GM21381 (cell line): ENCODE measurements around the gene NOXA1.
"Not testable (repeated sequence)": the region's sequence is repeated elsewhere in the genome, so short reads cannot be mapped to it uniquely, and the experiment has no call there.

Experiments
- ATAC-seq: cut with Tn5 transposase; IDR thresholded peaks from one replicate; pipeline ENCODE4 v1.9.1; 2021; ENCODE audit warnings: mild to moderate bottlenecking, moderate library complexity; ENCODE audit not compliant: unreplicated experiment

Gene NOXA1, protein sequence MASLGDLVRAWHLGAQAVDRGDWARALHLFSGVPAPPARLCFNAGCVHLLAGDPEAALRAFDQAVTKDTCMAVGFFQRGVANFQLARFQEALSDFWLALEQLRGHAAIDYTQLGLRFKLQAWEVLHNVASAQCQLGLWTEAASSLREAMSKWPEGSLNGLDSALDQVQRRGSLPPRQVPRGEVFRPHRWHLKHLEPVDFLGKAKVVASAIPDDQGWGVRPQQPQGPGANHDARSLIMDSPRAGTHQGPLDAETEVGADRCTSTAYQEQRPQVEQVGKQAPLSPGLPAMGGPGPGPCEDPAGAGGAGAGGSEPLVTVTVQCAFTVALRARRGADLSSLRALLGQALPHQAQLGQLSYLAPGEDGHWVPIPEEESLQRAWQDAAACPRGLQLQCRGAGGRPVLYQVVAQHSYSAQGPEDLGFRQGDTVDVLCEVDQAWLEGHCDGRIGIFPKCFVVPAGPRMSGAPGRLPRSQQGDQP

DNA sequence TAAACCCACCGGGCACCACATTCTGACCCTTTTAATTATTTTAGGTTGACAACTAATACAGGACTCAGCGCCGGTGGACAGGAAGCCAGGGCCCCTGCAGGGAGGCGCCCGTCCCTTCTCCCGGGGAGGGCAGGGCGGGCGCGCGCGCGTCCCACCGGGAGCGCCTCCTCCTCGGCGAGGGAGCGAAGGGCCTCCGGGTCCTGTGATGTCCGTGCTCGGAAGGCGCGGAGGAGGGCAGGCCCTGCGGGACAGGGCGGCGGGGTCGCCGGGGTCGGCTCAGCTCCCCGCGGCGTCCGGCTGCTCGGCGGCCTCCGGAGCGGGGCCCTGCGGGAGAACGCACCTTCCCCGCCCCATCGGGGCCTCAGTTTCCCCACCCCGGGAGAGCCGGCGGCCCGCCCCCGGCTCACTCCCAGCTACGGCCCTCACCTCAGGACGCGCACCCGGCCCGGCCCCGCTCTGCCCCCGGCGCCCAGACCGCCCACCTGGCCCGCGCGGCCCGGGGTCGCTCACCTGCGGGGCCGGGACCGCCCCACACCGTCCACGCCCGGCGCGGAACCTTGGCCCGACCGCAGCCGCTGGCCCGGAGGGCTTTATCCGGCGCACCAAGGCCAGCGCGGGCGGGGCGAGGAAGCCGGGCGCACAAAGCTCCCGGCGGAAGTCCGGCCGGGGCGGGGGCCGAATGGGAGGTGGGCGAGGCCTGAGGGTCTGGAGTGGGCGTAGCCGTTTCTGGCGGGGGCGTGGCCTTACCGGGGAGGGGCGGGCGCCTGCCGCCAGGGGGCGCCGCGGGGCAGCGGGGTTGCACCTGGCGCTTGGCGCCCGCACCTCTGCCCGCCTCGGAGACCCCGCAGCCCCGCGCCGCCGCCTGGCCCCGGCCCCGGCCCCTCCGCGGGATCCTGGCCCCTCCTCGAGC, at the start of gene NOXA1, which contains the start of gene EXD3:
NOXA1 (plus strand) TSS at position 790 of the 910 bp plus-strand sequence. CDS start 137 bp downstream, outside the sequence.
EXD3 (minus strand) TSS at position 559 of the 910 bp plus-strand sequence. CDS start 27,805 bp downstream, outside the sequence.
- peak; percentile 80 for ATAC-seq

DNA sequence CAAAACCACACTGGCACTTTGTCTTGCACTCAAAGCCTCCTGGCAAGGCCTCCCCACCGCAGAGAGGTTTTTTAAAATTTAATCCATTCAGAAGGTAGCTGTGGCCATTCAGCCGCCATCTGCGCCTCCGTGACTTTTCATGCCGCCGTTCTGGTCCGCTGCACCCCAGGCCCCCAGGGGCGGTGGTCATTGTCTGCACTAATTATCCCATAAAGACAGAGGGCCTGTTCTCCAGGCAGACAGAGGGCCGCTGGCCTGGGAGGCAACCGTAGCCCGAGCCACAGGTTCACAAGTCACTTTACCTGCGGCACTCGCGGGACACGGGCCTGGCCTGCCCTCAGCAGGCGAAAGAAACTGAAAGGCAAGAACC, 49.6 kb upstream of the NOXA1 start:
- ATAC-seq: no peak

DNA sequence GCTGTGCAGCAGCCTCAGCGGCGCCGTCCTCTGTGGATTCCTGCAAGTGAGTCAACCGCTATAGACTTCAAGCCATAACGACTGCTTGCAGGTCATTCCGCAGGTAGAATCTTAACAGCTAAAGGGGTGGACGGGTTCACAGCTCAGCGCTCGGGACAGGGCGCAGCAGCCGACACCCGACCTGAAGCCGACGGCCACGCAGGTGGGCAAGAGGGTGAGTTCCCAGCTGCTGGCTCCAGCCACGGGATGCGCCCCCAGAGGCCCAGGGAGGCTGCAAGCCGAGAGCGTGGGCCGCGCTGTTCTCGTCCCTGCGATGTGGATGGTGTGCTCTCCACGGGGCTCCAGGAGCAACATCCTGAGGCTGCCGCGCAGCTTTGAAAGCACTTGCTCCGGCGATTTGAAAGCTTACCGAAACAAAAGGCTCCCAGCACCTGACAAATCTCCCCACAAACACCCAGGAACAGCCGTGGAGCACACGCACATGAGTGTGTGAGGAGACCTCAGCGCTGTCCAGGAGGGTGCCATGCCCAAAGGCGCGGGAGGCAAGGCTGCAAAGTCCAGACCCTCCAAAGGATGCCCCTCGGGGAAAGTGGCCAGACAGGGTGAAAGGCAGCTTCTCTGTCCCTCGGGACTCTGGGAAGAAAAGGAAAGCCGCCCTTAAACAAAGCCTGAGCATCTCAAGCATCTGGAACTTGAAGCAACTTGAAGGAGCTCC, 48.9 kb upstream of the NOXA1 start:
- no peak for ATAC-seq

DNA sequence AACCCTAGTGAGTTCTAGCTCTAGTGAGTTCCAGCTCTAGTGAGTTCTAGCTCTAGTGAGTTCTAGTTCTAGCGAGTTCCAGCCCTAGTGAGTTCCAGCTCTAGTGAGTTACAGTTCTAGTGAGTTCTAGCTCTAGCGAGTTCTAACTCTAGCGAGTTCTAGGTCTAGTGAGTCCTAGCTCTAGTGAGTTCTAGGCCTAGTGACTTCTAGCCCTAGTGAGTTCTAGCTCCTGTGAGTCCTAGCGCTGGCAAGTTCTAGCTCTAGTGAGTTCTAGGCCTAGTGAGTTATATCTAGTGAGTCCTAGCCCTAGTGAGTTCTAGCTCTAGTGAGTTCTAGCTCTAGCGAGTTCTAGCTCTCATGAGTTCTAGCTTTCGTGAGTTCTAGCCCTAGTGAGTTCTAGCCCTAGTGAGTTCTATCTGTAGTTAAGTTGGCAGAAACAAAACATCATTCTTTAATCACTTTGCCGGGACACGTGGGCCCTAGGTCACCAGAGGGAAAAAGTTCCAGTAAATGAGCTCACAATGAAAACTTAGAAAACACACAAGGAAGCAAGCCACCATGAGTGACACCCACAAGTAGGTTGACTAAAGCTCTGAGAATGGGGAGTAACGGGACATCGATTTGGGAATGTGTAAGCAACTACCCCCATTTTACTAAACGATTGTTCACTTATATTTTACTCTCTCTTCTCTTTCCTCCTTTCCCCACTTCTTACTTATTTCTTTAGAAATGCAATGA, 47.7 kb upstream of the NOXA1 start:
- ATAC-seq: no peak

DNA sequence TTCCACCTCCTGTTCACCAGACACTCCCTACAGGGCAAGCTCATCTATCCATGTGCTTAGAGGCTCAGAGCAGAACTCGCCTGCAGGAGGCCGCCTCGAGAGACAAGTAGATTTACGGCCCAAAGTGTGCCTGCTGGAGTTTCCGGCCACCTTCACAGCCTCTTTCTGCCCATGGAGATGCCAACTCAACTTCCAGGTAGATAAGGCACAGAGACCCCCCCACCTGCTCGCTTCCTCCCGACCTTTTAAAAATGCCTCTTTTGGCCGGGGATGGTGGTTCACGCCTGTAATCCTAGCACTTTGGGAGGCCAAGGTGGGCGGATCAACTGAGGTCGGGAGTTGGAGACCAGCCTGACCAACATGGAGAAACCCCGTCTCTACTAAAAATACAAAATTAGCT, 46.8 kb upstream of the NOXA1 start:
- ATAC-seq: no peak

DNA sequence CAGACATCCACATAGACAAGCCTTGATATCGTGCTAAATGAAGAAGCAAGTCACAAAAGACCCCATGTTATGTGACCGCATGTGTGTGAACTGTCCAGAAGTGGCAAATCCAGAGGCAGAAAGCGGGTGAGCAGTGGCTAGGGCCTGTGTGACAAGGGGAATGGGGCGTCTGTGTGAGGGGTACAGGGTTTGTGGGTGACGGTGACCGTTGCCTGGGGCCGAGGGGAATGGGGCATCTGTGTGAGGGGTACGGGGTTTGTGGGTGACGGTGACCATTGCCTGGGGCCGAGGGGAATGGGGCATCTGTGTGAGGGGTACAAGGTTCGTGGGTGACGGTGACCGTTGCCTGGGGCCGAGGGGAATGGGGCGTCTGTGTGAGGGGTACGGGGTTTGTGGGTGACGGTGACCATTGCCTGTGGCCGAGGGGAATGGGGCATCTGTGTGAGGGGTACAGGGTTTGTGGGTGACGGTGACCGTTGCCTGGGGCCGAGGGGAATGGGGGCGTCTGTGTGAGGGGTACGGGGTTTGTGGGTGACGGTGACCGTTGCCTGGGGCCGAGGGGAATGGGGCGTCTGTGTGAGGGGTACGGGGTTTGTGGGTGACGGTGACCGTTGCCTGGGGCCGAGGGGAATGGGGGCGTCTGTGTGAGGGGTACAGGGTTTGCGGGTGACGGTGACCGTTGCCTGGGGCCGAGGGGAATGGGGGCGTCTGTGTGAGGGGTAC, 44.3 kb upstream of the NOXA1 start:
- not testable (repeated sequence) for ATAC-seq

DNA sequence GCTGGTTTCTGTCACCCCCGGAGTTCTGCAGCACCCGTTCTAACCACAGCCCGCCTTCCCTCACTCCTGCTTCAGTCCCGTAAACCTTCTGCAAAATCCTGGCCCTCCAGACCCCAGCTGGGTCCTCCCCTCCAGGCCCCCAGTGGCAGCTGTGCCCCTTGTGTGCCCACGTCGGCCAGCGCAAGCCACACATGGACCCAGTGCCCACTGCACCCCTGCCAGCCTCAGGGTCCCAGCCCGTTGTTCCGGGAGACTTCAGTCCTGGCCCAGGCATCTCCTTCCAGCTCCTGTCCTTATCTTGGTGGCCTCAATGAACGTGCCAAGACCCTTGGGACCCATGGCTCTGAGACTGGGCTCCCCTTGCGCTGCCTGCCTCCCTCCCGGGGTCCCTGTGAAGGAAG, 43.4 kb upstream of the NOXA1 start:
- ATAC-seq: no peak

DNA sequence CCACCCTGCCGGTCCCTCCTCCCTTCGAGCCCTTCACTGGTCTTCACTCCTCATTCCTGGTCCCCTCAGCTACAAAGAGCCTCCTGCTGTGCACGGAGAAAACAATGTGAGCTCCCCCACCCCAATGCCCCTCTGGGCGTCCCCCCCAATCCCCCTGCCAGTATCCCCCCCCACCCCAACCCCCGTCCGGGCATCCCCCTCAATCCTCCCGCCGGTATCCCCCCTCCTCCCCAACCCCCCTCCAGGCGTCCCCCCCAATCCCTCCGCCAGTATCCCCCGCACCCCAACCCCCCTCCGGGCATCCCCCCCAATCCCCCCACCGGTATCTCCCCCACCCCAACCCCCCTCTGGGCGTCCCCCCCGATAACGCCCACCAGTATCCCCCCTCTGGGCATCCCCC, 43.0 kb upstream of the NOXA1 start:
- no peak for ATAC-seq

DNA sequence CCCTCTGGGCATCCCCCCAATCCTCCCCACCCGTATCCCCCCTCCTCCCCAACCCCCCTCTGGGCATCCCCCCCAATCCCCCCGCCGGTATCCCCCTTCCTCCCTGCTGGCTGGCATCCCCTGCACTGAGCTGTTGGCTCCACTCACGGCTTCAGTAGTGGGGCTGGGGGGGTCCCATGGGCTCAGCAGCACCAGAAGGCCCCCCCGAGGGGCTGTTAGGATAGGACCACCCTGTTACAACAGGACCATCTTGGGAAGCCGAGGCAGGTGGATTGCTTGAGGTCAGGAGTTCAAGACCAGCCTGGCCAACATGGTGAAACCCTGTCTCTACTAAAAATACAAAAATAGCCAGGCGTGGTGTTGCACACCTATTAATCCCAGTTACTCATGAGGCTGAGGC, 42.6 kb upstream of the NOXA1 start:
- ATAC-seq: no peak

DNA sequence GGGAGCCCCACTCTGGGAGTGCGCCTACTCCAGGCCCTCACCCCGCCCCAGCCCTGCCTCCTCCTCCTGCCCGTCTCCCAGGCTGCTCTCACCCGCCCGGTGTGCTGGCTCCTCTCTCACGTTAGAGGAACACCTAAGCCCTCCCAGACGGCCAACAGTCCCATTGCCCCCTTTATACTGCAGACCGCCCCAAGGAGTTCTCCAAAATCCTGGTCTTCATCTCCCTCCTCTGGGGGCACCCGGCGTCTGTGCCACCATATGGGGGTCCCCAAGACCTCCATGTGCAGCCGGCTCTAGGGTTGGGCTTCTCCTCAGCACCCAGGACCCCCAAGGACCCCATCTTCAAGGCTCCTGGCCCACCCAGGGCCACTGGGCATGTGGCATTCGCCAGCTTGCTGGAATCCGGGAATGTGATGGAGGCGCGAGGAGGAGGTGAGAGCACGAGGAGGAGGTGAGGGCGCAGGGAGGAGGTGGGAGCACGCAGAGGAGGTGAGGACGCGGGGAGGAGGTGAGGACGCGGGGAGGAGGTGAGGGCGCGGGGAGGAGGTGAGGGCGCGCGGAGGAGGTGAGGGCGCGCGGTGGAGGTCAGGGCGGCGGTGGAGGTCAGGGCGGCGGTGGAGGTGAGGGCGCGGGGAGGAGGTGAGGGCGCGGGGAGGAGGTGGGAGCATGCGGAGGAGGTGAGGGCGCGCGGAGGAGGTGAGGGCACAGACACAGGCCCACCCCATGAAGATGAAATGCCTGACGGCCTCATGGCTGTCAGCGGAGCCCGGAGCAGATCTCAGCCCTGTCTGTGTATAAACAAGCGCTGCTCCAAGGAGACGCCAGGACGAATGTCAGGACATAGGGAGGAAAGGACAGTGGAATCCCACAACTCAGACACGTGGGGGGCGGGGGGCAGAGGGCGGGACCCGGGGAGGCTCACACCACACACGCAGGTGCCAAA, 41.4 kb upstream of the NOXA1 start:
- no peak for ATAC-seq

DNA sequence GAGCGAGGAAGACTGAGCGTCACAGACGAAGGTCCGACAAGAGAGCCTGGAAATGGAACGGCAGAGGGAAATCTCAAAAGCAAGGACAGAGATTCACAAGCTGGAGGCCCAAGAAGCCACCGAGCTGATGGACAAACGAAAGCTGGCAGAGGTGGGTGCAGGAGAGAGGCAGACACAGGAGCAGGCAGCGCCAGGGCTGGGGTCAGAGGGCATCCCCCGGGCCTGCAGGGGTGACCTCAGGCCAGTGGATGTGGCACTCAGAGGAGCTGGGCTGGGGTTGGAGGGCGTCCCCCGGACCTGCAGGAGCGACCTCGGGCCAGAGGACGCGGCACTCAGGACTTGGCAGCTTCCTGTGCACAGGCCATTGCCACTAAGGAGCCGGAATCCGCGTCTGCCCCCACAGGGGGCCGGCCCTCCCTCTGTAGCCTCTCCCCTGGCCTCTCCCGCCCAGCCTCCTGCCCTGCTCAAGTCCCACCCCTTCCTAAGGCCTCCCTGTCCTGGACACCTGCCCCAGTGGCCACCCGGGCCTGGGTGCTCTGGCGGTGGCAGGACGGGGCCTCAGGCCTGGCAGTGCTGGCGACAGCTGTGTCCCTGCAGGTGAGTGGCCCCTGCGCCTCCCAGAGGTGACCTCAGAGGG, 40.6 kb upstream of the NOXA1 start:
- no peak for ATAC-seq

DNA sequence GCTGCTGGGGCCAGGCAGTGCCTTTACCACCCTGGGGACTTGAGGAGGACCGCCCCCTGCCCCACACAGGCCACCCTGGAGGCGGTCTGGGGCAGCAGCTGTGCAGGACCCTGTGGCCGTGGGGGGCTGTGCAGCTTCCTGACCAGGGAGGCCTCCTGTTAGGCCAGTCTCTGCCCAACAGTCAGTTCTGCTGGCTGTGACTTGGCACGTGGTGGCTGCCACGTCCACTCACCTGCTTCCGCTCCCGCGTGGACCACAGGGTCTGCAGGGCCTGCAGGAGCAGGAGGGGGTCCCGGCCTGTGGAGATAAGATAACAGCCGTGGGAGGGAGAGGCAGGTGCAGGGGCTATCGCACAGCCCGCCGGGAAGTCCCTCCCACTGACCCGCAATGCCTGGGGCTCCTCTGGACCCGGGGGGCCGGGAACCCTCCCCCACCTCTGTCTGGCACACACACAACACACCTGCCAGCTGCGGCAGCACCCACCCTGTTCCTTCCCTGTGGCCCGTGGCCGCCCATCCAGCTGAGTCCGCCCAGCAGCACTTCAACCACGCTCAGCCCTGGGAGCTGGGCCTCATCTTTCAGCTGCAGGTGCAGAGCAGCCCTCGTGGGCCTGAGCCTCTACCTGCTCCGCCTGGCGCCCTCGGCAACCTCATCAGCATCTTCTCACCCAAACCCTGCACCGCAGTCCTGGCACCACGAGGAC, 40.0 kb upstream of the NOXA1 start:
- no peak for ATAC-seq

DNA sequence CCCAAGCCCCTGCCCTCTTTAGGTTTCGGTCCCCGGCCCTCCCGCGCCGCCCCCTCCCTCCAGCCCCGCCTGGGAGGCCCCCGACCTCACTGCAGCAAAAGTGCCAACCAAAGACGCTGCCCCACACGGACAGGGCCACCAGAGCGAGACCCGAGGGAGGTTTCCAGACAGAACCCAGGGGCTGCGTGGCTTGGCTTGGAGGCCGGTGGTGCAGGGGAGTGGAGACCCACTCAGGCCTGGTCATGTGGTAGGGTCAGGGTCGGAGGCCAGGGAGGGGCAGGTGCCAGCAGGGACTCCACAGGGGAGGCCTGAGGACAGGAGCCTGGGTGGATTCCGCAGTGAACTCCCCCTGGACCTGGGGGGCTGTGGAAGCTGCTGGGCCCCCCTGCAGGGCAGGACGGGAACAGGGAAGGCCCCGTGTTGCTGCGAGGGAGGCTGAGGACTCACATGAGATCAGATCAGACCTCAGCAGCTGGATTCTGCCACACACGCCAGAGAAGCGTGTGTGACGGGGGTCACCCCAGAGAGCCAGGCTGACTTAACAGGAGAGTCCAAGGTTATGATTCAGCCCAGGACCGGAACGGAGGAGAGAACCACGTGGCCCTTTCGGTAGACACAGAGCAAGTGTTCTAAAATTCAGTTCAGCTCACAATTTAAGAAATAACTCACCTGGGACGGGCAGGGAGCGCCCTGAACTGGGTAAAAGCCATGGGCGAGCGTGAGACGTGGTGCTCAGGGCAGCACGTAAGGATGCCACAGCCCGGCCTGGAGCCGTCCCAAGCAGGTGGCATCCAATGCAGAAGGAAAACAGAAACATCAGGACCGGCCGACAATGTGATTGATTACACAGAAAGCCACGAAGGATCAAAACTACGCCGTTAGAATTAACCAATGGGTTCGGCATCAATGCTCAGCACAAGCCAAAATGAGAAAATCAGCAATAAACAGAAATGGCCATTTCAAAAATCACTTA, 39.1 kb upstream of the NOXA1 start:
- no peak for ATAC-seq

DNA sequence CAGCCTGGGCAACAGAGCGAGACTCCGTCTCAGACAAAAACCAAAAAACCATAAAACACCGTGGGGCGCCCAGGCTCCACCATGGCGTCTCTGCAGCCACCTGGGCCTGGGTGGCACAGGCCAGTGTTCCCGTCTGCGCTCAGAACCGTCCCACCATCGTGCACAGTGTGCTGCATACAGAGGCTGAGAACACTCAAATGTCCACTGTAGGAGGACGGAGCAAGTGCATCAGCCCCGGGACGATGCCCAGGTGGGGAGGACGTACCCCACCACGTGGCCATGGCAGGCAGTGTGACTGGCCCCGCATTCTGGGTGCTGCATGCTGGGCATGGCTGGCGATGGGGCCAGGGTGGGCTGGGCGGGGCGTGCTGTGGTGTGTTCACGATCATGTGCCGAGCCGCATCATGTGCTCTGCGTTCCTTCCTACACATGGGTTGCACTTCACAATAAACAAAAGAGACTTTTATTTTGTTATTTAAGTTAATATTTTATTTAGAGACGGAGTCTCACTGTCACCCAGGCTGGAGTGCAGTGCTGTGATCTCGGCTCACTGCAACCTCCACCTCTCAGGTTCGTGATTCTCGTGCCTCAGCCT, 38.0 kb upstream of the NOXA1 start:
- no peak for ATAC-seq

DNA sequence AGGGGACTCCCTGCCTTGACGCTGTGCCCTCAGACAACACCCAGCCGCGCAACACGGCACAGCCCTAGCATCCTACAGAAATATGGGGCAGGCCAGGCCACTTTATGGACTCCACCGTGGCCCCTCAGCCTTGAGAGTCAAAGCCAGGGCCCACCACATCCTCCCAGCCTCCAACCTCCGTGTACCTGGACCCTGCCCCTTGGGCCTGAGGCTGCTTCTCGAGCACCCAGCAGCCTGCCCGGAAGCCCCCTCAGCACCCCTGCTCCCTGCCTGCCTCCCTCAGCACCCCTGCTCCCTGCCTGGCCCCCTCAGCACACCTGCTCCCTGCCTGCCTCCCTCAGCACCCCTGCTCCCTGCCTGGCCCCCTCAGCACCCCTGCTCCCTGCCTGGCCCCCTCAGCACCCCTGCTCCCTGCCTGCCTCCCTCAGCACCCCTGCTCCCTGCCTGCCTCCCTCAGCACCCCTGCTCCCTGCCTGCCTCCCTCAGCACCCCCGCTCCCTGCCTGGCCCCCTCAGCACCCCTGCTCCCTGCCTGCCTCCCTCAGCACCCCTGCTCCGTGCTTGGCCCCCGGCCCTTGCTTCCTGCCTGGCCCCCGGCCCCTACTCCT, 36.6 kb upstream of the NOXA1 start:
- ATAC-seq: not testable (repeated sequence)
